NCI-H128 (cell line): ENCODE measurements around the gene MICAL2.
A peak's percentile ranks its signal among the peaks of the same experiment; 100 is the strongest.

Source experiments
- DNase-seq: peaks from one replicate; lab custom pipeline; 2025; ENCODE audit not compliant: unreplicated experiment; lab: John Stamatoyannopoulos, UW

Gene MICAL2

DNA sequence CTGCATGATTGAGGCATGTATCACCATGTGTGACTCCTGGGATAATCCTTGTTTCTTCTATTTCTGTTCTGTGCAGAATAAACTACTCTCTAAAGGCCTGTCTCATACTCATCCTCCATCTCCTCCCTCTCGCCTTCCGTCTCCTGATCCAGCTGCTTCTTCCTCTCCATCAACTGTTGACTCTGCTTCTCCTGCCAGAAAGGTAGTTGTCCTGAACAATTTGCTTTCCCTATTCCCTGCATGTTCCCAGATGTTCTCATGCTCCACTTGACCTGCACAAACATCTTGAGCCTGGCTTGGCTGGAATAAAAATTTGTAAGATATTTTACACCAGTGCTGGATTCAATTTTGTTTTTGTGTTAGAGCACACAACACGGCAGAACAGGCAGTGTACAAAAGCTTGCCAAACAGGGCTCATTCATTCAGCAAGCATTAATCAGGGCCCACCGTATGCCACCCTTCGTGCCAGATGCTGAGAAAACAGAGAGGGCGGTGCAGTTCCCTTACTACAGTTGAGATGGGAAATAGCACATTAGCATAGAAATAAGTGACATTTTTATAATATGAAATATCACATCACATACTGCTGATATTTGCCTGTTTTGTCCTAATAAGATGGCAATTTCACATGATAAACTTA, 133.6 kb downstream of the MICAL2 start:
- no peak for DNase-seq

- DNase-seq, result no peak
These were observed 134.7 kb downstream of the MICAL2 start for GRCh38 chr11:12245091-12245490.

GRCh38 chr11:12245549-12246016, 135.2 kb downstream of the MICAL2 start:
- DNase-seq, result no peak

GRCh38 chr11:12246147-12246546, 135.8 kb downstream of the MICAL2 start:
- no peak for DNase-seq

- no peak for DNase-seq
These were observed 136.6 kb downstream of the MICAL2 start for GRCh38 chr11:12246989-12247388.

DNA sequence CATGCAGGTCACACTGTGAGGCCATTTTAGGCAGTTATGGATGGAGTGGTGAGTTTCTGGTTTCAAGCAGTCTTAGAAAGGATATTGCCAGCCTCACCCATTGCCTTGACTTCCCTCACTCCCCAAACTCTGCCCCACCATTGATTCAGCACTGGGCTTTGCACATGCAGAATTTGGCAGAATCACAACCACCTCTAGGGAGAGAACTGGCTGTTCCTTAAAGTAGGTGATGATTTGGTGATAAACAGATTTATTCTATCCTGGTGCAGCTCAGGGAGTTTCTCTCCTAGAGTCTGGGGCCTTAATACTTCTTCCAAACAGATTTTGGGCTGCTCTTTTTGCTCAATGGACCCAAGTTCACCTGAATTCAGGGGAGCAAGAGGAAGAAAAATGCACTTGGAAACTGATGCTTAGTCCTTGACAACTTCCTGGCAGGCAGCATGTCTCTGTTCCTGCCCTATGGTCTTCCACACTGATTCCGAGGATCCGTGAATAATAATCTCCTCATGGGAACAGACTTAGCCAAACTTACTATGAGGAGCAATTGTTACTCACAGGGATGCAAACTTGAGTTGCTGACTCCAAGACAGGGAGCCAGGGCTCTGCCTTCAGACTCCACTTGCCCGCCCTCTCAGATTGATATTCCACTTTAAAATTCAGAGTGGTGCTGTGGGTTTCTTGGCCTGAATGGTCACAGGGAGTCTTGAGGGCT, 137.3 kb downstream of the MICAL2 start:
- no peak for DNase-seq

GRCh38 chr11:12248330-12248729, 137.9 kb downstream of the MICAL2 start:
- DNase-seq, result no peak

DNA sequence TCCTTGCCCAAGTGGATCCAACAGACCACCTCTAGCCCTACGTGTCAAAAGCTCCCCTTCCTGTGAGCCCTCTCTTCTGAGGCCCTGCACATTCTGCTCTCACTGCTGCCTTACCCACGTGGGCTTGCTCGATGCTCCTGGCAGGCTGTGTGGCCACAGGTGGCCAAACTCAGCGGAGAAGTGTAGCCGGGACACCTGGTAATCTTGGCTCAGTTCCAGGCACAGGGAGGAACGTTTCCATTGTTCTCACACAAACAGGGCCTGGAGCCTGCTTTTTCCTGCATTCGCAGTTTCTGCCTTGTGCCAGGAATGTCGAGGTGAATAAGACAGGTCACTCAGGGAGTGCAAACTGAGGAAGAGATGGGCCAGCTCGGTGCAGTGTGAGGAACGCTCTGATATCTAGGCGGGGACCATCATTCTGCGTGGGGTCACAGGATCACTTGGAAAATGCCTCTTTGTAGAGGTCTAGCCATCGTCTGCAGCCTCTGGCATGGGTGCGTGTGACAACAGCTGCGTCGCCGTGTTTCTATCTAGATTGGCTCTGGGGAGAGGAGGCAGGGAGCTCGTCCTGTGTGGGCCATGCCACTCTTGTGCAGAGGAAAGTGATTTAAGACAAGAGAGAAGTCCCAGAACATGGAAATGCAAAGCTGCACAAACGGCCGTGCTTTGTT, 139.3 kb downstream of the MICAL2 start:
- peak; percentile 91 for DNase-seq

GRCh38 chr11:12251666-12252560, 141.5 kb downstream of the MICAL2 start:
- DNase-seq, result no peak

GRCh38 chr11:12253843-12254281, 143.5 kb downstream of the MICAL2 start:
- no peak for DNase-seq

- no peak for DNase-seq
These were observed 148.1 kb downstream of the MICAL2 start for GRCh38 chr11:12258451-12258850.

DNA sequence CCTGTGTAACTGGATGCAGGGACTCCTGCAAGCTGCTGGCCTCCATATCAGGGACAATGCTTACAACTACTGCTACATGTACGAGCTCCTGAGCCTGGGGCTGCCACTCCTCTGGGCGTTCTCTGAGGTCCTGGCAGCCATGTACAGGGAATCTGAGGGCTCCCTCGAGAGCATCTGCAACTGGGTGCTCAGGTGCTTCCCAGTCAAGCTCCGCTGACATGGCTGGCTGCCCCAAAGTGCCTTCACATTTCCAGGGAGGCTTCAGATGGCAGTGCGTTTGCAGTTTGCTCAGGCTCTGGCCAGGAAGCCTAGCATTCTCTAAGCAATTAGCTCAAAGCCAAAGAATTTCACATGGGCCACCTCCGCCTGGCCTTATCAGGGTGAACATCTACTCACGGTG, 149.6 kb downstream of the MICAL2 start:
- no peak for DNase-seq

- DNase-seq, result no peak
These were observed 150.5 kb downstream of the MICAL2 start for GRCh38 chr11:12260731-12261521.

DNA sequence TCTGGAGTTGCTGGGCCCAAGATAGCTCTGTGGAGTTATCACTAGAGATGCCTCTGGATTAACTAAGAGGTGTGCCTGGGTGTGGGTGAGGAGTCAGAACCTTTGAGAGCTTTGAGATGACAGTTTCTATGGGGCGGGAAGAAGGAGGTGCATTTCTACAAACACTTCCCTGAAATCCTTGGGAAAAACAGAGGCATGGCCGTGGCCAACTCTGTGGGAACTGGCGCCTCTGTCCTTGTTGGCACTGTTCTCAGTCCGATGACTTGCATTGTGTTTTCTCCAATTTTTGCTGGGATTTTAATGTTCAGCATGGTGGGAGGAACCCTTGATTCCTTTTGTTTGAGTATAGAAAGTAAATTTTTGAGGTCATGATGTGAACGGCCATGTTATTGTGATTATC, 151.2 kb downstream of the MICAL2 start:
- DNase-seq, result no peak

DNA sequence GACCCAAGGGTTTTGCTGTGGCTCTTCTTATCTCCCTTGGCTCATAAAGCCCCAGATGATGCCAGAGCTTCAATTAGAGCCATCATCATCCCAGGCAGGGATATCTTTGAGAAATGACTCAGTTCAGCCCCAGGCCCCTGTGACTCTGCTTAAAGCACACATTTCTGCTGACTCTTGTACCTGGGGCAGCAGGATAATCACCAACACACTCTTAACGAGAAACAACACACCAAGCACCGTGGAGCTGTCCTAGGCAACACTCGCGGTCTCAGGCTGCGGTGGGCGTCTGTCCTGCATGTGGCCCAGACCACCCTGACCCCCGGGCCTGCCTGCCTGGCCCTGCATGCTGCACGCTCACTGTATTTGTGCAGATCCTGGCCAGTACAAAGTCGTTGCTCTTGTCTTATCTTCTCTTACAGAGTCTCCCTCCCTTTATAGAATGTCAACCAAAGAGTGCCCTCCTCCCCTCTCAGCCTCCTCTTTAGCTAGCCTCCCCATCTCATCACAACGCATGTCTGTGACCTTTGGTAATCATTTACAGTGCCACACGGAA, 152.8 kb downstream of the MICAL2 start:
- no peak for DNase-seq

DNA sequence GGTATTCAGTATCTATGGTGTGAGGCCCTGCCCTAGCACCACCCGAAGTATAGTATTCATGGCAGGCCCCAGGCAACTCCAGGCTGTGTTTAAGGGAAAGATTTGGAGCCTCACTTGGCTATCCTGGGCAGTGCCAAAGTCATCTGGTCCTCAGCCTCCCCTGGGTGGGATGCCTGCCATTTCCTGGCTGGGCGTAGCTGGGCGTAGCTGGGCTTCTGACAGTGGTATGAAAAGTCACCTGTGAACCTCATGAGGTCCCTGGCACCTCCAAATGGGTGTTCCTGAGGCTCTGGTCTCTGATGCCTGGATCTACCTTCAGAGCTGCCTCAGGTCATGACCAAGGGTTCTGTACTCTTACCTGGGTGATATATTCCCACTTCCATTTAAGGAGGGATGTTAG, 154.0 kb downstream of the MICAL2 start:
- no peak for DNase-seq

GRCh38 chr11:12266132-12266531, 155.7 kb downstream of the MICAL2 start:
- no peak for DNase-seq

- no peak for DNase-seq
These were observed 156.6 kb downstream of the MICAL2 start for GRCh38 chr11:12266943-12267342.

DNA sequence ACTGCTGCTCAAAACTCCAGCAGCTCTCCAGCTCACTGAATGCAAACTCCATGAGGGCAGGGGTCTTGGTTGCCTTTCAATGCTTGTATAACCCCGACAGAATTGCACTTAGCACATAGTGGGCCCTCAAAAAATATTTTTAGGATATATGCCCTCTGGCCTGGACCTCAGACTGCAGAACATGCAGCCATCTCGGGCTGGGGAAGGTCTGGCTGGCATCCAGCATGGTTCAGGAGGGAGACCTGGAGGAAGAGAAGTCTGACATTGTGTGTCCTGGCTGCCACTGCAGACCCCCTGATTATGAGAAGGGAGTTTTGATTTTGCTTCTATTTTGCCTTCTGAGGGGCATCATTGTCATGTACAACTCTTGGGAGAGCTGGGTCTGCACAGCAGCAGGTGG, 157.5 kb downstream of the MICAL2 start:
- DNase-seq, result no peak

GRCh38 chr11:12269104-12269441, 158.7 kb downstream of the MICAL2 start:
- DNase-seq, result no peak
